HPDE6-E6E7 (cell line): ENCODE data around the gene TMEM121B.

Source experiments
- DNase-seq: peaks from one replicate; pipeline ENCODE4 v3.0.0; 2011; ENCODE audit warnings: missing footprints; ENCODE audit errors: extremely low spot score

TMEM121B gene

GRCh38 chr22:17091851-17092250, 29.3 kb downstream of the TMEM121B start:
- no peak for DNase-seq

- DNase-seq: no peak
Measured at GRCh38 chr22:17090550-17090949, 30.6 kb downstream of the TMEM121B start.

- DNase-seq: no peak
Measured at GRCh38 chr22:17087498-17088131, 33.5 kb downstream of the TMEM121B start.

GRCh38 chr22:17086788-17087497, 34.2 kb downstream of the TMEM121B start:
- no peak for DNase-seq

- DNase-seq: no peak
Measured at GRCh38 chr22:17086296-17086695, 34.9 kb downstream of the TMEM121B start.

GRCh38 chr22:17085277-17086181, 35.6 kb downstream of the TMEM121B start:
- DNase-seq: no peak

- peak; percentile 85 for DNase-seq
Measured at GRCh38 chr22:17084554-17085276, 36.4 kb downstream of the TMEM121B start, which contains the start of gene IL17RA. IL17RA (plus strand) TSS chr22:17085000; CDS start chr22:17085092, 92 bp downstream.

- DNase-seq: no peak
Measured at GRCh38 chr22:17083811-17084441, 37.2 kb downstream of the TMEM121B start.

GRCh38 chr22:17083255-17083654, 37.9 kb downstream of the TMEM121B start:
- DNase-seq: no peak

GRCh38 chr22:17079572-17079971, 41.6 kb downstream of the TMEM121B start:
- no peak for DNase-seq

- DNase-seq: no peak
Measured at GRCh38 chr22:17077255-17077654, 43.9 kb downstream of the TMEM121B start.

GRCh38 chr22:17074648-17075002, 46.5 kb downstream of the TMEM121B start:
- DNase-seq: no peak

- no peak for DNase-seq
Measured at GRCh38 chr22:17072877-17073276, 48.3 kb downstream of the TMEM121B start.
